Tibial artery (tissue), 4 donors: Measurements from ENCODE around the gene ADGRG6.

Experiments
- DNase-seq, 2 donors: peaks; one replicate each; pipeline ENCODE4 v3.0.0-alpha.2; 2019
- H3K27ac ChIP-seq, 2 donors: fragments of 200-600 bp; sonication (generic) in 1 of 2; 1 replicate in 1 of 2; 2 replicates in 1 of 2; pipeline ENCODE4 v1.5.1; 2018 to 2019; ENCODE audit warnings: mild to moderate bottlenecking in 1 of 2
- H3K27me3 ChIP-seq, 2 donors: fragments of 200-600 bp; sonication (generic) in 1 of 2; one replicate each; pipeline versions ENCODE4 v1.5.1 to v1.6.0; 2016 to 2019
- H3K36me3 ChIP-seq, 3 donors: fragments of 200-600 bp; sonication (generic) in 2 of 3; one replicate each; pipeline ENCODE4 v1.5.1; 2016 to 2019; ENCODE audit warnings: mild to moderate bottlenecking in 2 of 3
- H3K4me1 ChIP-seq, 4 donors: fragments of 200-600 bp; sonication (generic) in 2 of 4; 1 replicate in 3 of 4; 2 replicates in 1 of 4; pipeline ENCODE4 v1.5.1; 2016 to 2019
- H3K4me3 ChIP-seq, 2 donors: fragments of 200-600 bp; sonication (generic) in 1 of 2; 1 replicate in 1 of 2; 2 replicates in 1 of 2; pipeline ENCODE4 v1.5.1; 2018 to 2019; ENCODE audit warnings: mild to moderate bottlenecking in 2 of 2
- H3K9me3 ChIP-seq, 3 donors: fragments of 200-600 bp; sonication (generic) in 1 of 3; one replicate each; pipeline ENCODE4 v1.5.1; 2016 to 2019
- intact Hi-C: fragments of 100-400 bp; cut with DNase I; formaldehyde crosslinking; loops from one replicate; pipeline ENCODE4 v1.15.0; 2023; ENCODE audit warnings: low total_unique reads
- TF ChIP-seq, protein P1 (sequence below), 2 experiments: fragments of 200-600 bp in 1 of 2; fragments of 450-650 bp in 1 of 2; IDR thresholded peaks; one replicate each; pipeline ENCODE4 v1.5.1; 2017 to 2019; ENCODE audit warnings: antibody characterized with exemption in 2 of 2, mild to moderate bottlenecking in 1 of 2, moderate library complexity in 1 of 2

Gene ADGRG6

DNA sequence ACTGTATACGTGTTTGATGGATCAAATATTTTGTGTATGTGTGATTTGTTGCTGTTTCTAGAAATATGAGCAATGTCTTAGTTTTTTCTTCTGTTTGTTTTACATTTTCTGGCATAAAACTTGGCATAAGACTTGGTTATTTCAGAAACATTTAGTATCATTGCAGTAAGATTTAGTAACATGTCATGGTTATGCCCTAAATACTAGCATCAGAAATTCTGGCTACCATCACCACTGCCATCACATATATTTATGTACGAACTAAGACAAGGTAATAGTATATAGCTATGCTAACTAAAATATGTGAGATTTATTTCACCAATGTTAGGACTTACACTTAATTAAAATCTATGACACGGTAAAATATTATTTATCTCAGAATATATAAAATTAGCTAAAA lies 10.3 kb upstream of the ADGRG6 start:
- Histone ChIP-seq H3K27ac (no peak overlapping the region), H3K9me3 (no peaks in the 10 kb centered on the region), H3K36me3 (no peaks in the 10 kb centered on the region), H3K27me3 (no peaks in the 10 kb centered on the region), H3K4me1 (no peaks in the 10 kb centered on the region), H3K4me3 (no peak overlapping the region)
- intact Hi-C loops: no loop called here
- no peak for DNase-seq
- TF ChIP-seq, protein P1, sequence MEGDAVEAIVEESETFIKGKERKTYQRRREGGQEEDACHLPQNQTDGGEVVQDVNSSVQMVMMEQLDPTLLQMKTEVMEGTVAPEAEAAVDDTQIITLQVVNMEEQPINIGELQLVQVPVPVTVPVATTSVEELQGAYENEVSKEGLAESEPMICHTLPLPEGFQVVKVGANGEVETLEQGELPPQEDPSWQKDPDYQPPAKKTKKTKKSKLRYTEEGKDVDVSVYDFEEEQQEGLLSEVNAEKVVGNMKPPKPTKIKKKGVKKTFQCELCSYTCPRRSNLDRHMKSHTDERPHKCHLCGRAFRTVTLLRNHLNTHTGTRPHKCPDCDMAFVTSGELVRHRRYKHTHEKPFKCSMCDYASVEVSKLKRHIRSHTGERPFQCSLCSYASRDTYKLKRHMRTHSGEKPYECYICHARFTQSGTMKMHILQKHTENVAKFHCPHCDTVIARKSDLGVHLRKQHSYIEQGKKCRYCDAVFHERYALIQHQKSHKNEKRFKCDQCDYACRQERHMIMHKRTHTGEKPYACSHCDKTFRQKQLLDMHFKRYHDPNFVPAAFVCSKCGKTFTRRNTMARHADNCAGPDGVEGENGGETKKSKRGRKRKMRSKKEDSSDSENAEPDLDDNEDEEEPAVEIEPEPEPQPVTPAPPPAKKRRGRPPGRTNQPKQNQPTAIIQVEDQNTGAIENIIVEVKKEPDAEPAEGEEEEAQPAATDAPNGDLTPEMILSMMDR (IDR thresholded peaks at IDR 0.05): no peak

- intact Hi-C loops: no loop called here
- TF ChIP-seq, protein P1 (IDR thresholded peaks at IDR 0.05): no peak
- H3K4me1 ChIP-seq: no peaks in the 10 kb centered on the region
- DNase-seq: no peak
- no peaks in the 10 kb centered on the region for H3K27me3 ChIP-seq
- H3K36me3 ChIP-seq: no peaks in the 10 kb centered on the region
- H3K27ac ChIP-seq: no peak overlapping the region
- H3K9me3 ChIP-seq: no peaks in the 10 kb centered on the region
- H3K4me3 ChIP-seq: no peak overlapping the region
Observed at GRCh38 chr6:142292166-142292924, 9.5 kb upstream of the ADGRG6 start.

GRCh38 chr6:142293121-142293520 lies 8.7 kb upstream of the ADGRG6 start:
- intact Hi-C loops: no loop called here
- Histone ChIP-seq H3K36me3 (no peaks in the 10 kb centered on the region), H3K4me3 (no peak overlapping the region), H3K27ac (no peak overlapping the region), H3K4me1 (no peaks in the 10 kb centered on the region), H3K9me3 (no peaks in the 10 kb centered on the region), H3K27me3 (no peaks in the 10 kb centered on the region)
- TF ChIP-seq, protein P1 (IDR thresholded peaks at IDR 0.05): no peak
- no peak for DNase-seq

DNA sequence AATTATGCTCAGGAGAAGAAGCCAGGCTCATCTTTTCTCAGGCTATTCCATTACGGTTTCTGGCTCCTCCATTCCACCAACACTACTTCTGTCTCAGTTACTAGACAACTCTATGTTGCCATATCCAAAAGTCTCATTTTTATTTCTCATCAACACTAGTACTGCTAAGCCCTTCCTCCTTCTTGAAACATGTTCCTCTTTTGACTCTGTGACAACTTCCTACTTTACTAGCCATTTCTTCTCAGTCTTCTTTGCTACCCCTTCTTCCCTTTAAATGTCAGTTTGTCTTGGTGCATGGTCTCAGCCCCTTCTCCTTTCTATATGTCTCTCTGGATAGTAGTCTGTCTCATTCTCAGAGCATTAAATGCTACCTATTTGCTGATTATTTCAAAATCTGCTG lies 7.1 kb upstream of the ADGRG6 start:
- H3K4me1 ChIP-seq: no peaks in the 10 kb centered on the region
- TF ChIP-seq, protein P1 (IDR thresholded peaks at IDR 0.05): no peak
- intact Hi-C loops: no loop called here
- no peak overlapping the region for H3K4me3 ChIP-seq
- H3K36me3 ChIP-seq: no peaks in the 10 kb centered on the region
- no peaks in the 10 kb centered on the region for H3K27me3 ChIP-seq
- H3K9me3 ChIP-seq: no peaks in the 10 kb centered on the region
- no peak for DNase-seq
- H3K27ac ChIP-seq: no peak overlapping the region

DNA sequence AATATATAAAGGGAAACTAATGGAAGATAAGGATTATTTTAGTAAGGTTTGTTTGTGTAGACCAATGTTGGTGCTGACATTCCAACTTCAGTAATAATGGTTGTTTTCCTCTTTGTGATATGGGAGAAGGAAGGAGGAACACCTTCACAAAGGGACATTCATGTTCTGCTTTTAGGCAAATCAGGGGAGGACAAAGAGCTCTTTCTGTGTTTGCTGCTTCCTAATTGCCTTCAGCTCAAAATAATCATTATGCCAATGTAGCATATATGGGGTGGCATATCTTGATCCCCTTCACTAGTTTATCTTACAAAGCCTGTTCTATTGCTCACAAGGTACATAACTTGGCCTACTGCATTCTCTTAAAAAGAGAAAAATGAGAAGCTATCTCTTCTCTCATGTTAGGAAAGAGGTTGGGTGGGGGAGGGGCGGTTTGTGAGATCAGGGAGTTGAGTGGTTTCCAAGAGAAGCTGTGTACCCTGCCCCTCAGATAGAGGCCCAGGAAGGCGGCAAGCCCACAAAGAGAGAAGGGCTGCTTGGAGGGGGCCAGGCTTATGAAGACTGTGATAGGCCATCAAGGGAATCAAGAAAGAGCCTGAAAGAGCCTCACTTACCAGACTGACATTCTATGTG lies 4.7 kb upstream of the ADGRG6 start:
- Histone ChIP-seq H3K36me3 (no peaks in the 10 kb centered on the region), H3K27ac (no peak overlapping the region), H3K9me3 (no peaks in the 10 kb centered on the region), H3K27me3 (peaks cover 0 to 9% of the 10 kb centered on the region in 2 donors), H3K4me3 (no peak overlapping the region), H3K4me1 (peaks cover 0 to 13% (median 10%) of the 10 kb centered on the region in 4 donors)
- no peak for DNase-seq
- intact Hi-C loops: no loop called here
- TF ChIP-seq, protein P1 (IDR thresholded peaks at IDR 0.05): no peak
